GM13977 (cell line): ENCODE data around the gene MAP3K9.

Experiments
- DNase-seq: peaks from one replicate; pipeline ENCODE4 v3.0.0; 2012; ENCODE audit warnings: low spot score
- in situ Hi-C: fragments of 300-500 bp; cut with MboI; formaldehyde crosslinking; loops from one replicate; pipeline ENCODE4 v1.12.0; 2022; ENCODE audit warnings: low sequenced_read_pairs, low pct_unique_long_range_greater_than_20kb, mixed read lengths, inconsistent platforms; ENCODE audit not compliant: unreplicated experiment
- TF ChIP-seq, protein P1 (sequence below): IDR thresholded peaks from 2 replicates; pipeline ENCODE4 v1.5.1; 2012; ENCODE audit warnings: mild to moderate bottlenecking, control low read depth; ENCODE audit not compliant: insufficient read depth; ENCODE audit errors: extremely low read depth, missing control alignments

The MAP3K9 gene

DNA sequence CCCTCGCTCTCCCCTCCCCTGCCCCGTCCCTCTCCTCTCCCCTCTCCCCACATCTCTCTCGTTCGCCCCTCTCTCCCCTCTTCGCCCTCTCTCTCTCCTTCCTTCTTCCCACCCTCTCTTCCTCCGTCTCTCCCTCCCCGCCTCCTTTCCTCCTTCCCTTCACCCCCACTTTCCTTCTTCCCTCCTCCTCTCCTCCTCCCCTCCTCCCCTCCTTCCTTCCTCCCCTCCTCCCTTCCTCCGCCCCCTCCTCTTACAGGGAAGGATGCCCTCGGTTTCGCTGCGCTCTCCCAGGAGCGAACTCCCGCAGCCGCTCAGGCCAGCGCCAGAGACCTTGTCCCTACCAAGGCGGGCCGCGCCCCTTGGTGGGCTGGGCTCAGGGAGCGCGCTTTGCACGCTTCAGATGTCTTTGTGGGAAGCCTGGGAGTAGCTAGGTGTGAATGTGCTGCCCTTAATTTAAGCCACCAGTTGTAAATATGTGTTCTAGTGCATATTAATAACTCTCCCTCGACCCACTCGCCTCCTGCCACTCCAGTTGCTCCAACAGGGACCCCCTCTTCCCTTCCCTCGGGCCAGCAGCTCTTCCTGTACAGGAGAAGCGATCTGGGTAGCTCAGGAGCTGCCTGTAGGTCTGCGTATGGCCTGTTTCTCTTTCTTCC, 13.3 kb upstream of the MAP3K9 start:
- in situ Hi-C loops = no loop called here
- DNase-seq = no peak
- TF ChIP-seq, protein P1, sequence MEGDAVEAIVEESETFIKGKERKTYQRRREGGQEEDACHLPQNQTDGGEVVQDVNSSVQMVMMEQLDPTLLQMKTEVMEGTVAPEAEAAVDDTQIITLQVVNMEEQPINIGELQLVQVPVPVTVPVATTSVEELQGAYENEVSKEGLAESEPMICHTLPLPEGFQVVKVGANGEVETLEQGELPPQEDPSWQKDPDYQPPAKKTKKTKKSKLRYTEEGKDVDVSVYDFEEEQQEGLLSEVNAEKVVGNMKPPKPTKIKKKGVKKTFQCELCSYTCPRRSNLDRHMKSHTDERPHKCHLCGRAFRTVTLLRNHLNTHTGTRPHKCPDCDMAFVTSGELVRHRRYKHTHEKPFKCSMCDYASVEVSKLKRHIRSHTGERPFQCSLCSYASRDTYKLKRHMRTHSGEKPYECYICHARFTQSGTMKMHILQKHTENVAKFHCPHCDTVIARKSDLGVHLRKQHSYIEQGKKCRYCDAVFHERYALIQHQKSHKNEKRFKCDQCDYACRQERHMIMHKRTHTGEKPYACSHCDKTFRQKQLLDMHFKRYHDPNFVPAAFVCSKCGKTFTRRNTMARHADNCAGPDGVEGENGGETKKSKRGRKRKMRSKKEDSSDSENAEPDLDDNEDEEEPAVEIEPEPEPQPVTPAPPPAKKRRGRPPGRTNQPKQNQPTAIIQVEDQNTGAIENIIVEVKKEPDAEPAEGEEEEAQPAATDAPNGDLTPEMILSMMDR = no peak

DNA sequence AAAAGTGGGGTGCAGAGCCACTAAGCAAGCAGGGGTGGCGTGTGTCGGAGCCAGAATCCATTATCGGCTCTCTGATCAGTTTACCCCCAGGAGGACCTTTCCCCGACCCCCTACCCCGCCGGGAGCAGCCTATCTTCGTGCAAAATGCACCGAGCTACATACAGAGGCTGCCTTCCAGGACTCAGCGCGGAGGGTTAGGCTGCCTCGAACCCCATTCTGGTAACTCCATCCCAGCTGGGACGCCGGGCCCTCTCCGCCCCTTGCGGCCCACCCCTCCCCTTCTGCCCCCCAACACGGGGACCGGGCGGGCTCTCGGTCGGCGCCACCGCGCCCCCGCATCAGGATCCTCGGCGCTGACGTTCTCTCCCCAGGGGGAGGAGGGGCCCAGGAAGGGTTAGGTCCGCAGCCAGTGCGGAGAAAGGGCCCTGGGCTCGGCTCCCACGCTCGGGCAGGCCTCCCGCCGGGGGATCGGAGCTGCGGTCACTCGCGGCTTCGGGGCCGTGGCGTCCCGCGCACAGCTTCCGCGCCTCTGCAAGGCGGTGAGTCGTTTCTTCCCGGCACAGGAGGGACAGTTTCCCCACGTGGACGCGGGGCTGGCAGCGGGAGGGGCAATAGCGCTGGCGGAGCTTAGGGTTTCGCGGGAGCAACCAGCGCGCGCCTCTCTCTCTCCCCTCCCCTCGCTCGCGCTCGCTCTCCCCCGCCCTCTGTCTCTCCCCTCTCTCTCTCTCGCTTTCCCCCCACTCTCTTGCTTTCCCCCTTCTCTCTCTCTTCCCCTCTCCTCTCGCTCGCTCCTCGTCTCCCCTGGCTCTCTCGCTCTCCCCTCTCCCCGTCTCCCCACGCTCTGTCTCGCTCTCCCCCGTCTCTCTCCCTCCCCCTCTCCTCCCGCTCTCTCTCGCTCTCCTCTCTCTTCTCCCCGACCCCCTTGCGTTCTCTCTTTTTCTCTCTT, 12.5 kb upstream of the MAP3K9 start:
- in situ Hi-C loops = no loop called here
- TF ChIP-seq, protein P1 = no peak
- peak; percentile 68 for DNase-seq

DNA sequence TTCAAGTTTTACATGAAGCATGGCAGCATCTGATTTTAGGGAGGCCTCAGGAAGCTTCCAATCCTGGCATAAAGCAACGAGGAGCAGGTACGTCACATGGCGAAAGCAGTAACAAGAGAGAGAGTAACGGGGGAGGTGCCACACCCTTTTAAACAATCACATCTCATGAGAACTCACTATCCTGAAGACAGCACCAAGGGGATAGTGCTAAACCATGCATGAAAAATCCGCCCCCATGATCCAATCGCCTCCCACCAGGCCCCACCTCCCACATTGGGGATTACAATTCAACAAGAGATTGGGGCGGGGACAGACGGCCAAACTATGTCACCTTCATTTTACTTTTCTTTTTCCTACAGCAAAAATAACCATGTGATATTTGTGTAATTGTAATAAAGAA, 7.2 kb upstream of the MAP3K9 start:
- in situ Hi-C loops = loop anchor here (5.0 to 10.0 kb wide), 3 partner anchors 102 to 194 kb away; no protein-coding TSS in a partner anchor
- DNase-seq = no peak
- TF ChIP-seq, protein P1 = no peak

DNA sequence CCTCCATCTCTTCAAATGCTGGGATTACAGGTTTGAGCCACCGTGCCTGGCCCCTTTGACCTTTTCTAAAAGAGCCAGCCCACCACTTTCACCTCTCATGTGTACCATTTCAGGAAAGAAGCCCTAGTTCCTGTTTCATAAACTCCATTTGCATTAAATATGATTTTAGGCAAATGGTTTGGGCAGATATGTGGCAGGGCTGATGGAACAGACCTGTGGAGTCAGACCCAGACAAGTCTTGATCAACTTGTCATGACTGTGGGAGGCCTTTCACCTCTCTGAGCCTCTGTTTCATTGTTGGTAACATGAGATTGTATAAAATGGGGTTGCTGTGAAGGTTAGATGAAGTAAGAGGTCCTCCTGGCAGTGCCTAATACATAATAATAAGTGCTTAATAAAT, 5.2 kb upstream of the MAP3K9 start:
- no peak for DNase-seq
- TF ChIP-seq, protein P1 = no peak
- in situ Hi-C loops = loop anchor here (10.0 kb wide), 1 partner anchor 100 kb away; no protein-coding TSS in a partner anchor

DNA sequence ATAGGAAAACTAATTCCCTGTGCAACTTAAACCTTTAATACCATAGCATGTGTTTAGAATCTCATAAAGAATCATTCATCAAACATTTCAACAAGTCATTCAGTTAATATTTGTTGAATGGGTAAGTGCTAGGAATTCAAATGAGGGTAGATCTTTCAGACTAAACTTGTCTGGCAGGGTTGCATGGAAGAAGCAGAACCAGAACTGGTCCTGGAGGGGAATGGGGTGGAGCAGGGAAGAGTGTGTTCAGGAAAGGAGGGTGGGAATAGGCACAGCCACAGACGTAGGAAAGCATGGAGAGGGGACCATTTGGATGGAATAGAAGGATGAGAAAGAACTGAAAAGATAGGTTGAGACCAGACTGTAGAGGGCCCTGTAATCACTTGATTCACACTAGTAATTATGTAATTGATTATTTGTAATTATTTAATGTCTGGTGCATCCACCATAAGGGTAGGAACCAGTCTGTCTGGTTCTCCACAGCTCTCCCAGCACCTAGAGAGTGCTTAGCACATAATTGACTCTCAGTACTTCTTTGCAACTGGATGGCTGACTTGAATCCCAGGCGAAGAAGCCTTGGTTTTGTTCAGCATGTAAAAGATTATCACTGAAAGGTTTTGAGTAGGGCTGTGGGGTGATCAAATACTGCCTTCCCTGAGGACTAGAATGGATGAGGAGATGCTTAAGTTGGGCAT, 3.0 kb upstream of the MAP3K9 start:
- DNase-seq = no peak
- in situ Hi-C loops = loop anchor here (10.0 kb wide), 1 partner anchor 97 kb away; no protein-coding TSS in a partner anchor
- TF ChIP-seq, protein P1 = no peak

DNA sequence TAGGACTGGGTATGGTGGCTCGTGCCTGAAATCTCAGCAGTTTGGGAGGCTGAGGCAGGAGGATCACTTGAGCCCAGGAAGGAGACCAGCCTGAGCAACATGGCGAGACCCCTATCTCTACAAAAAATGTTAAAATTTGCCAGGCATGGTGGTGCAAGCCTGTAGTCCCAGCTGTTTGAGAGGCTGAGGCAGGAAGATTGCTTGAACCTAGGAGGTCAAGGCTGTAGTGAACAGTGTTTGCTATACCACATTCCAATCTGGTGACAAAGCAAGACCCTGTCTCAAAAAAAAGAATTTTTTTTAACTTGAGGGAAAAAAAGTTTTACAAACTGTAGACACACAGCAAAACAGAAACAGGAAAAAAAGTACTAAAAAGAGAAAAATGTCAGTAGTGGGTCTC, 2.3 kb upstream of the MAP3K9 start:
- TF ChIP-seq, protein P1 = no peak
- in situ Hi-C loops = loop anchor here (10.0 kb wide), 1 partner anchor 97 kb away; no protein-coding TSS in a partner anchor
- DNase-seq = no peak
